ENCODE results near the gene TBK1. TPM values are rescaled to one million over a fixed set of nuclear protein-coding genes. Genes with fewer than 3 reads are reported as not detected.
A peak's percentile ranks its signal among the peaks of the same experiment; 100 is the strongest.

The TBK1 gene
- total and polyA plus RNA-seq, 10 of the 15 experiments (the other 5 are each of a cell fraction or from before 2014, with no cell fraction given), result 13.4 to 49.3 (median 37.7) TPM

DNA sequence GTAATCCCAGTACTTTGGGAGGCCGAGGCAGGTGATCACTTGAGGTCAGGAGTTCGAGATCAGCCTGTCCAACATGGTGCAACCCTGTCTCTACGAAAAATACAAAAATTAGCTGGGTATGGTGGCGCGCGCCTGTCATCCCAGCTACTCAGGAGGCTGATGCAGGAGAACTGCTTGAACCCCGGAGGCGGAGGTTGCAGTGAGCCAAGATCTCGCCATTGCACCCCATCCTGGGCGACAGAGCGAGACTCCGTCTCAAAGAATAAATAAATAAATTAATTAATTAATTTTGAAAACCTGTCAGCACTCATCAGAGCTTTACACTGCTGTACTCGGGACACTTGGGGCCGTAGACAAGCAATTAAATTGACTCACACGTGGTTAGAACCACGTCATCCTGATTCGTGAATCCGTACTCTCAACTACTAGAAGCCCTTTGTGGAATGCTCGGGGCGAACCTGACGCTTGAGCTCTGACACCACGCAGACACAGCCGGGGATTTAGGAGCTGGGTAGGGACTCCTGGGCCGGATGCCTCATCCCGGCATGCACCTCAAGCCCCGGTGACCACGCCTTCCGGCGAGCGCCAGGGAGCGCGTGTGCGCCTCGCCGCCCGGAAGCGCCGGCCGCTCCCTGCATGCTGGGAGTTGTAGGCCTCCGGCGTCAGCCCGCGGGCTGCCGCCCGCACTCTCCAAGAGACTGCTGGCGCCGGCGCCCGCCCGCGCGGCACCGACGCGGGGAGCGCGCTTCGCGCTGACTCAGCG is 48.0 kb upstream of the TBK1 start, which contains the start of gene XPOT (continued):
- TF ChIP-seq STAT3 (IDR thresholded peaks at IDR 0.05; ENCODE audit: low read depth, low read length) (no peak), JUNB (IDR thresholded peaks at IDR 0.05) (no peak), CHD2 (IDR thresholded peaks at IDR 0.05; ENCODE audit: borderline replicate concordance, low read depth, low read length) (peak; percentile 45), TCF7 (IDR thresholded peaks at IDR 0.05; ENCODE audit: borderline replicate concordance) (no peak), SIX5 (IDR thresholded peaks at IDR 0.05; ENCODE audit: low read depth, low read length, severe bottlenecking) (peak; percentile 88), SUPT20H (IDR thresholded peaks at IDR 0.05; ENCODE audit: borderline replicate concordance, control insufficient read depth, low read depth, low read length) (no peak), CEBPB (IDR thresholded peaks at IDR 0.05; ENCODE audit: borderline replicate concordance in 1 of 2, low read depth in 2 of 2, low read length in 2 of 2) (no peak), PAX5 (IDR thresholded peaks at IDR 0.05; ENCODE audit: borderline replicate concordance, low read depth, low read length) (0 out of 2 replicates have a peak, but pooled peaks have one; percentile 16), POLR2A (IDR thresholded peaks at IDR 0.05; ENCODE audit: low read depth, low read length) (peak; percentile 87), HDGF (IDR thresholded peaks at IDR 0.05) (no peak), EZH2 (IDR thresholded peaks at IDR 0.05; ENCODE audit: borderline replicate concordance, control insufficient read depth, low read depth, low read length) (no peak), ATF7 (IDR thresholded peaks at IDR 0.05; ENCODE audit: low read depth) (peak; percentile 61), NFXL1 (IDR thresholded peaks at IDR 0.05; ENCODE audit: borderline replicate concordance) (no peak), MTA3 (IDR thresholded peaks at IDR 0.05; ENCODE audit: borderline replicate concordance, low read length) (no peak), BCL11A (IDR thresholded peaks at IDR 0.05; ENCODE audit: low read depth, low read length) (no peak), GATAD2B (conservative IDR thresholded peaks at IDR 0.05; ENCODE audit: low read depth) (no peak; the same call in 1 of the 2 replicates), JUND (IDR thresholded peaks at IDR 0.05; ENCODE audit: low read depth, low read length) (0 out of 2 replicates have a peak, but pooled peaks have one; percentile 16), SUZ12 (IDR thresholded peaks at IDR 0.05; ENCODE audit: unreplicated experiment) (no peak), TAF1 (IDR thresholded peaks at IDR 0.05; ENCODE audit: borderline replicate concordance, low read depth, low read length) (peak; percentile 80; the same call in 1 of the 2 replicates), DPF2 (IDR thresholded peaks at IDR 0.05) (no peak)
- TF ChIP-seq, protein P1, sequence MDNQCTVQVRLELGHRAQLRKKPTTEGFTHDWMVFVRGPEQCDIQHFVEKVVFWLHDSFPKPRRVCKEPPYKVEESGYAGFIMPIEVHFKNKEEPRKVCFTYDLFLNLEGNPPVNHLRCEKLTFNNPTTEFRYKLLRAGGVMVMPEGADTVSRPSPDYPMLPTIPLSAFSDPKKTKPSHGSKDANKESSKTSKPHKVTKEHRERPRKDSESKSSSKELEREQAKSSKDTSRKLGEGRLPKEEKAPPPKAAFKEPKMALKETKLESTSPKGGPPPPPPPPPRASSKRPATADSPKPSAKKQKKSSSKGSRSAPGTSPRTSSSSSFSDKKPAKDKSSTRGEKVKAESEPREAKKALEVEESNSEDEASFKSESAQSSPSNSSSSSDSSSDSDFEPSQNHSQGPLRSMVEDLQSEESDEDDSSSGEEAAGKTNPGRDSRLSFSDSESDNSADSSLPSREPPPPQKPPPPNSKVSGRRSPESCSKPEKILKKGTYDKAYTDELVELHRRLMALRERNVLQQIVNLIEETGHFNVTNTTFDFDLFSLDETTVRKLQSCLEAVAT (IDR thresholded peaks at IDR 0.05), result peak; percentile 44; the same call in 1 of the 2 replicates
- TF ChIP-seq, protein P2, sequence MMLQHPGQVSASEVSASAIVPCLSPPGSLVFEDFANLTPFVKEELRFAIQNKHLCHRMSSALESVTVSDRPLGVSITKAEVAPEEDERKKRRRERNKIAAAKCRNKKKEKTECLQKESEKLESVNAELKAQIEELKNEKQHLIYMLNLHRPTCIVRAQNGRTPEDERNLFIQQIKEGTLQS (IDR thresholded peaks at IDR 0.05; ENCODE audit: borderline replicate concordance, extremely low read depth, low read depth, low read length), result no peak
- TF ChIP-seq, protein P3, sequence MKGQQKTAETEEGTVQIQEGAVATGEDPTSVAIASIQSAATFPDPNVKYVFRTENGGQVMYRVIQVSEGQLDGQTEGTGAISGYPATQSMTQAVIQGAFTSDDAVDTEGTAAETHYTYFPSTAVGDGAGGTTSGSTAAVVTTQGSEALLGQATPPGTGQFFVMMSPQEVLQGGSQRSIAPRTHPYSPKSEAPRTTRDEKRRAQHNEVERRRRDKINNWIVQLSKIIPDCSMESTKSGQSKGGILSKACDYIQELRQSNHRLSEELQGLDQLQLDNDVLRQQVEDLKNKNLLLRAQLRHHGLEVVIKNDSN (IDR thresholded peaks at IDR 0.05; ENCODE audit: borderline replicate concordance, extremely low read length, insufficient read depth, low read depth, low read length), result peak; percentile 58
- TF ChIP-seq, protein P4, sequence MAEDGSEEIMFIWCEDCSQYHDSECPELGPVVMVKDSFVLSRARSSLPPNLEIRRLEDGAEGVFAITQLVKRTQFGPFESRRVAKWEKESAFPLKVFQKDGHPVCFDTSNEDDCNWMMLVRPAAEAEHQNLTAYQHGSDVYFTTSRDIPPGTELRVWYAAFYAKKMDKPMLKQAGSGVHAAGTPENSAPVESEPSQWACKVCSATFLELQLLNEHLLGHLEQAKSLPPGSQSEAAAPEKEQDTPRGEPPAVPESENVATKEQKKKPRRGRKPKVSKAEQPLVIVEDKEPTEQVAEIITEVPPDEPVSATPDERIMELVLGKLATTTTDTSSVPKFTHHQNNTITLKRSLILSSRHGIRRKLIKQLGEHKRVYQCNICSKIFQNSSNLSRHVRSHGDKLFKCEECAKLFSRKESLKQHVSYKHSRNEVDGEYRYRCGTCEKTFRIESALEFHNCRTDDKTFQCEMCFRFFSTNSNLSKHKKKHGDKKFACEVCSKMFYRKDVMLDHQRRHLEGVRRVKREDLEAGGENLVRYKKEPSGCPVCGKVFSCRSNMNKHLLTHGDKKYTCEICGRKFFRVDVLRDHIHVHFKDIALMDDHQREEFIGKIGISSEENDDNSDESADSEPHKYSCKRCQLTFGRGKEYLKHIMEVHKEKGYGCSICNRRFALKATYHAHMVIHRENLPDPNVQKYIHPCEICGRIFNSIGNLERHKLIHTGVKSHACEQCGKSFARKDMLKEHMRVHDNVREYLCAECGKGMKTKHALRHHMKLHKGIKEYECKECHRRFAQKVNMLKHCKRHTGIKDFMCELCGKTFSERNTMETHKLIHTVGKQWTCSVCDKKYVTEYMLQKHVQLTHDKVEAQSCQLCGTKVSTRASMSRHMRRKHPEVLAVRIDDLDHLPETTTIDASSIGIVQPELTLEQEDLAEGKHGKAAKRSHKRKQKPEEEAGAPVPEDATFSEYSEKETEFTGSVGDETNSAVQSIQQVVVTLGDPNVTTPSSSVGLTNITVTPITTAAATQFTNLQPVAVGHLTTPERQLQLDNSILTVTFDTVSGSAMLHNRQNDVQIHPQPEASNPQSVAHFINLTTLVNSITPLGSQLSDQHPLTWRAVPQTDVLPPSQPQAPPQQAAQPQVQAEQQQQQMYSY (CRISPR knock-in tag; IDR thresholded peaks at IDR 0.05), result no peak

All from GM12878 (cell line).